ENCODE measurements around the gene LAMC3.

DNA sequence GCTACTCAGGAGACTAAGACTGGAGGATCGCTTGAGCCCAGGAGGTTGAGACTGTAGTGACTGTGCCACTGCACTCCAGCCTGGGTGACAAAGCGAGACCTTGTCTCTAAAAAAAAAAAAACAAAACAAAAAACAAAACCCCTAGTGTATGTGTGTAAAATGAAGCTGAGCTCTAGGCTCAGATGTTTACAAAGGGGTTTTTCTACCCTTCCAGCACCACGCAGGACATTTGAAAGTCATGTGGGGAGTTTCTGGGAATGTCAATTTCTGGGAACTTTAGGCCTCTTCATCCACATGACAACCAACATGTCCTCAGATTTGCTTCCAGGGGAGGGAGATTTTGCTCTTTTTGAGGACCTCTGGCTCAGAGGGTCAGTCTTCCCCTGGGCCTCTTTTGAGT, 44.9 kb downstream of the LAMC3 start:
- TF ChIP-seq, protein P1, sequence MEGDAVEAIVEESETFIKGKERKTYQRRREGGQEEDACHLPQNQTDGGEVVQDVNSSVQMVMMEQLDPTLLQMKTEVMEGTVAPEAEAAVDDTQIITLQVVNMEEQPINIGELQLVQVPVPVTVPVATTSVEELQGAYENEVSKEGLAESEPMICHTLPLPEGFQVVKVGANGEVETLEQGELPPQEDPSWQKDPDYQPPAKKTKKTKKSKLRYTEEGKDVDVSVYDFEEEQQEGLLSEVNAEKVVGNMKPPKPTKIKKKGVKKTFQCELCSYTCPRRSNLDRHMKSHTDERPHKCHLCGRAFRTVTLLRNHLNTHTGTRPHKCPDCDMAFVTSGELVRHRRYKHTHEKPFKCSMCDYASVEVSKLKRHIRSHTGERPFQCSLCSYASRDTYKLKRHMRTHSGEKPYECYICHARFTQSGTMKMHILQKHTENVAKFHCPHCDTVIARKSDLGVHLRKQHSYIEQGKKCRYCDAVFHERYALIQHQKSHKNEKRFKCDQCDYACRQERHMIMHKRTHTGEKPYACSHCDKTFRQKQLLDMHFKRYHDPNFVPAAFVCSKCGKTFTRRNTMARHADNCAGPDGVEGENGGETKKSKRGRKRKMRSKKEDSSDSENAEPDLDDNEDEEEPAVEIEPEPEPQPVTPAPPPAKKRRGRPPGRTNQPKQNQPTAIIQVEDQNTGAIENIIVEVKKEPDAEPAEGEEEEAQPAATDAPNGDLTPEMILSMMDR (IDR thresholded peaks at IDR 0.05) = no peak
- no peak for TF ChIP-seq ZFX (IDR thresholded peaks at IDR 0.05; ENCODE audit: borderline replicate concordance)
